GM23338 (cell line): ENCODE data around the gene TMC1. TPM values are rescaled to one million over a fixed set of nuclear protein-coding genes. Genes with fewer than 3 reads are reported as not detected.

Experiments
- ATAC-seq: fragments of 200-7000 bp; cut with Tn5 transposase; 3 replicates; pipeline ENCODE4 v1.9.1; 2020
- DNase-seq: peaks from one replicate; pipeline ENCODE4 v3.0.0-alpha.2; 2015; ENCODE audit warnings: low spot score
- H2AFZ ChIP-seq: fragments of 200-600 bp; sonication (generic); 2 replicates; pipeline ENCODE4 v1.8.0; 2016; ENCODE audit warnings: antibody characterized with exemption, mild to moderate bottlenecking, moderate library complexity
- H3F3A ChIP-seq: fragments of 200-600 bp; sonication (generic); replicated peaks from 2 replicates; pipeline ENCODE4 v1.8.0; 2017; ENCODE audit warnings: antibody characterized with exemption, mixed run types, low read depth
- H3K27ac ChIP-seq: fragments of 200-600 bp; sonication (generic); 2 replicates; pipeline ENCODE4 v1.6.1; 2016; ENCODE audit warnings: low read depth
- H3K27me3 ChIP-seq: fragments of 200-600 bp; sonication (generic); 2 replicates; pipeline ENCODE4 v1.8.0; 2016; ENCODE audit warnings: mild to moderate bottlenecking, mixed run types, moderate library complexity; ENCODE audit not compliant: insufficient read depth
- H3K36me3 ChIP-seq: fragments of 200-600 bp; sonication (generic); 2 replicates; pipeline ENCODE4 v1.8.0; 2016; ENCODE audit warnings: mild to moderate bottlenecking; ENCODE audit not compliant: insufficient read depth
- H3K4me1 ChIP-seq: fragments of 200-600 bp; sonication (generic); 2 replicates; pipeline ENCODE4 v1.8.0; 2016; ENCODE audit warnings: mild to moderate bottlenecking, moderate library complexity; ENCODE audit not compliant: insufficient read depth
- H3K4me2 ChIP-seq: fragments of 200-600 bp; sonication (generic); 2 replicates; pipeline ENCODE4 v1.7.1; 2017; ENCODE audit warnings: mixed run types
- H3K4me3 ChIP-seq: fragments of 200-600 bp; sonication (generic); 2 replicates; pipeline ENCODE4 v1.6.1; 2016; ENCODE audit warnings: mixed run types
- H3K79me2 ChIP-seq: fragments of 200-600 bp; sonication (generic); replicated peaks from 2 replicates; pipeline ENCODE4 v1.8.0; 2017; ENCODE audit warnings: mild to moderate bottlenecking; ENCODE audit not compliant: insufficient read depth
- H3K9me2 ChIP-seq: fragments of 200-600 bp; sonication (generic); 2 replicates; pipeline ENCODE4 v1.8.0; 2017; ENCODE audit not compliant: insufficient read depth
- H4K20me1 ChIP-seq: fragments of 200-600 bp; sonication (generic); replicated peaks from 2 replicates; pipeline ENCODE4 v1.8.0; 2017; ENCODE audit warnings: mild to moderate bottlenecking; ENCODE audit not compliant: insufficient read depth
- H3K27ac Mint-ChIP-seq: 2 replicates; pipeline ENCODE4 v1.8.0; 2020; ENCODE audit warnings: inconsistent platforms, mild to moderate bottlenecking, moderate library complexity, mixed read lengths
- H3K27me3 Mint-ChIP-seq: 3 replicates; pipeline ENCODE4 v1.8.0; 2022; ENCODE audit warnings: low read depth, mild to moderate bottlenecking, moderate library complexity, mixed read lengths, inconsistent platforms; ENCODE audit not compliant: insufficient read depth, poor library complexity
- H3K36me3 Mint-ChIP-seq: 3 replicates; pipeline ENCODE4 v1.8.0; 2021; ENCODE audit warnings: low read depth, mild to moderate bottlenecking, inconsistent platforms, moderate library complexity, mixed read lengths
- H3K4me1 Mint-ChIP-seq: 3 replicates; pipeline ENCODE4 v1.8.0; 2020; ENCODE audit warnings: mild to moderate bottlenecking, inconsistent platforms, mixed read lengths
- H3K4me3 Mint-ChIP-seq: 3 replicates; pipeline ENCODE4 v1.8.0; 2021; ENCODE audit warnings: moderate library complexity, mild to moderate bottlenecking, inconsistent platforms, mixed read lengths
- H3K9me3 Mint-ChIP-seq: 3 replicates; pipeline ENCODE4 v1.8.0; 2020; ENCODE audit warnings: moderate library complexity, mild to moderate bottlenecking, inconsistent platforms, mixed read lengths
- CREB1 ChIP-seq: fragments of 250-450 bp; sonication (Bioruptor Pico); IDR thresholded peaks from 2 replicates; pipeline ENCODE4 v1.5.0; 2020; ENCODE audit warnings: low read depth, mild to moderate bottlenecking, moderate library complexity
- EZH2 ChIP-seq: fragments of 200-600 bp; sonication (generic); IDR thresholded peaks from one replicate; pipeline ENCODE4 v1.8.0; 2017; ENCODE audit warnings: antibody characterized with exemption, mild to moderate bottlenecking, low read depth; ENCODE audit not compliant: unreplicated experiment
- EZH2phosphoT487 ChIP-seq: fragments of 200-600 bp; sonication (generic); IDR thresholded peaks from one replicate; pipeline ENCODE4 v1.8.1; 2018; ENCODE audit warnings: antibody characterized with exemption; ENCODE audit not compliant: unreplicated experiment
- JUNB ChIP-seq: IDR thresholded peaks from one replicate; pipeline ENCODE4 v1.6.1; 2016; ENCODE audit warnings: antibody characterized with exemption; ENCODE audit not compliant: unreplicated experiment
- NANOG ChIP-seq: IDR thresholded peaks from 2 replicates; pipeline ENCODE4 v1.6.1; 2016; ENCODE audit warnings: antibody characterized with exemption, borderline replicate concordance
- STAT1 ChIP-seq: IDR thresholded peaks from one replicate; pipeline ENCODE4 v1.6.1; 2016; ENCODE audit warnings: antibody characterized with exemption; ENCODE audit not compliant: unreplicated experiment
- ZNF331 ChIP-seq: fragments of 250-450 bp; sonication (Bioruptor Pico); IDR thresholded peaks from 2 replicates; pipeline ENCODE4 v1.5.0; 2020; ENCODE audit warnings: low read depth, mild to moderate bottlenecking, moderate library complexity
- polyA plus RNA-seq: library from polyadenylated mRNA; unstranded; fragments of >200 nt; fragmentation: Nextera tagmentation; extraction: Ambion mirVana; gene quantifications from 2 replicates; pipeline ENCODE4 v1.2.1, GENCODE V29; 2016
- total RNA-seq: library from RNA; depleted of rRNA; stranded (reverse); fragments of >200 nt; shearing (Covaris generic); gene quantifications from 2 replicates; pipeline ENCODE4 v1.2.3, GENCODE V29; 2014
- TF ChIP-seq, protein P1 (sequence below), 2 experiments: fragments of 200-600 bp in 1 of 2; sonication (generic) in 1 of 2; conservative IDR thresholded peaks; 2 replicates each; pipeline versions ENCODE4 v1.5.1 to v1.6.1; 2016 to 2017; ENCODE audit warnings: antibody characterized with exemption in 2 of 2, low read depth in 2 of 2, mild to moderate bottlenecking in 2 of 2, moderate library complexity in 1 of 2
- TF ChIP-seq, protein P2 (sequence below): IDR thresholded peaks from one replicate; pipeline ENCODE4 v1.6.1; 2018; ENCODE audit warnings: antibody characterized with exemption; ENCODE audit not compliant: unreplicated experiment

TMC1 gene
- total and polyA plus RNA-seq, 2 experiments from 2014 or later, result 0.61 to 1.2 TPM

DNA sequence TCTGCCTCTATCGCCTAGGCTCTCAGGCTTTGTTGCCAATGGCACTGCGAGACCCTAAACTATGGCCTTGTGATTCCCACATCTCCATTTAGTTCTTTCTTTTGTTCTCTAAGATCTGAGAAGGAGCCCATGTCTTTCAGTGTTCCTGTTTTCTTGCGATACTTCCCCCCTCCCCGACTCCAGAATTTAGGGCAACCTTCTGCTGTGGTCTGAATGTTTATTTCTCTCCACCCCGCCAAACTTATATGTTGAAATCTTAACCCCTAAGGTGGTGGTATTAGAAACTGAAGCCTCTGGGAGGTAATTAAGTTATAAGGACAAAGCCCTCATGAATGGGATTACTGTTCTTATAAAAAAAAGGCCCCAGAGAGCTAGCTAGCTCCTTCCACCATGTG lies 6.4 kb downstream of the TMC1 start:
- peaks cover 3% of the 10 kb centered on the region for H3K36me3 Mint-ChIP-seq
- H3K27ac Mint-ChIP-seq, result peak overlapping the region; percentile 86
- peak overlapping the region; percentile 61 for H3K4me3 Mint-ChIP-seq
- Histone ChIP-seq H3K36me3 (no peaks in the 10 kb centered on the region), H3K9me2 (peaks cover 4% of the 10 kb centered on the region; the same call in 1 of the 2 replicates), H3K79me2 (no peaks in the 10 kb centered on the region), H3K27me3 (no peaks in the 10 kb centered on the region), H3F3A (no peaks in the 10 kb centered on the region), H3K4me1 (peaks cover 10% of the 10 kb centered on the region), H3K4me2 (peak overlapping the region; percentile 67), H4K20me1 (no peaks in the 10 kb centered on the region), H3K27ac (peak overlapping the region; percentile 81; the same call in 1 of the 2 replicates), H2AFZ (peak overlapping the region; percentile 98), H3K4me3 (peak overlapping the region; percentile 29; the same call in 1 of the 2 replicates)
- H3K27me3 Mint-ChIP-seq, result peaks cover 9% of the 10 kb centered on the region
- H3K4me1 Mint-ChIP-seq, result peaks cover 24% of the 10 kb centered on the region
- TF ChIP-seq, protein P1, sequence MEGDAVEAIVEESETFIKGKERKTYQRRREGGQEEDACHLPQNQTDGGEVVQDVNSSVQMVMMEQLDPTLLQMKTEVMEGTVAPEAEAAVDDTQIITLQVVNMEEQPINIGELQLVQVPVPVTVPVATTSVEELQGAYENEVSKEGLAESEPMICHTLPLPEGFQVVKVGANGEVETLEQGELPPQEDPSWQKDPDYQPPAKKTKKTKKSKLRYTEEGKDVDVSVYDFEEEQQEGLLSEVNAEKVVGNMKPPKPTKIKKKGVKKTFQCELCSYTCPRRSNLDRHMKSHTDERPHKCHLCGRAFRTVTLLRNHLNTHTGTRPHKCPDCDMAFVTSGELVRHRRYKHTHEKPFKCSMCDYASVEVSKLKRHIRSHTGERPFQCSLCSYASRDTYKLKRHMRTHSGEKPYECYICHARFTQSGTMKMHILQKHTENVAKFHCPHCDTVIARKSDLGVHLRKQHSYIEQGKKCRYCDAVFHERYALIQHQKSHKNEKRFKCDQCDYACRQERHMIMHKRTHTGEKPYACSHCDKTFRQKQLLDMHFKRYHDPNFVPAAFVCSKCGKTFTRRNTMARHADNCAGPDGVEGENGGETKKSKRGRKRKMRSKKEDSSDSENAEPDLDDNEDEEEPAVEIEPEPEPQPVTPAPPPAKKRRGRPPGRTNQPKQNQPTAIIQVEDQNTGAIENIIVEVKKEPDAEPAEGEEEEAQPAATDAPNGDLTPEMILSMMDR (conservative IDR thresholded peaks at IDR 0.05; ENCODE audit: low read depth in 2 of 2), result no peak
- no peak for TF ChIP-seq NANOG
- TF ChIP-seq, protein P2, sequence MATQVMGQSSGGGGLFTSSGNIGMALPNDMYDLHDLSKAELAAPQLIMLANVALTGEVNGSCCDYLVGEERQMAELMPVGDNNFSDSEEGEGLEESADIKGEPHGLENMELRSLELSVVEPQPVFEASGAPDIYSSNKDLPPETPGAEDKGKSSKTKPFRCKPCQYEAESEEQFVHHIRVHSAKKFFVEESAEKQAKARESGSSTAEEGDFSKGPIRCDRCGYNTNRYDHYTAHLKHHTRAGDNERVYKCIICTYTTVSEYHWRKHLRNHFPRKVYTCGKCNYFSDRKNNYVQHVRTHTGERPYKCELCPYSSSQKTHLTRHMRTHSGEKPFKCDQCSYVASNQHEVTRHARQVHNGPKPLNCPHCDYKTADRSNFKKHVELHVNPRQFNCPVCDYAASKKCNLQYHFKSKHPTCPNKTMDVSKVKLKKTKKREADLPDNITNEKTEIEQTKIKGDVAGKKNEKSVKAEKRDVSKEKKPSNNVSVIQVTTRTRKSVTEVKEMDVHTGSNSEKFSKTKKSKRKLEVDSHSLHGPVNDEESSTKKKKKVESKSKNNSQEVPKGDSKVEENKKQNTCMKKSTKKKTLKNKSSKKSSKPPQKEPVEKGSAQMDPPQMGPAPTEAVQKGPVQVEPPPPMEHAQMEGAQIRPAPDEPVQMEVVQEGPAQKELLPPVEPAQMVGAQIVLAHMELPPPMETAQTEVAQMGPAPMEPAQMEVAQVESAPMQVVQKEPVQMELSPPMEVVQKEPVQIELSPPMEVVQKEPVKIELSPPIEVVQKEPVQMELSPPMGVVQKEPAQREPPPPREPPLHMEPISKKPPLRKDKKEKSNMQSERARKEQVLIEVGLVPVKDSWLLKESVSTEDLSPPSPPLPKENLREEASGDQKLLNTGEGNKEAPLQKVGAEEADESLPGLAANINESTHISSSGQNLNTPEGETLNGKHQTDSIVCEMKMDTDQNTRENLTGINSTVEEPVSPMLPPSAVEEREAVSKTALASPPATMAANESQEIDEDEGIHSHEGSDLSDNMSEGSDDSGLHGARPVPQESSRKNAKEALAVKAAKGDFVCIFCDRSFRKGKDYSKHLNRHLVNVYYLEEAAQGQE, result no peak
- peaks cover 18% of the 10 kb centered on the region; the same call in 2 of the 3 replicates for H3K9me3 Mint-ChIP-seq
- ATAC-seq (no peak), DNase-seq (no peak)

DNA sequence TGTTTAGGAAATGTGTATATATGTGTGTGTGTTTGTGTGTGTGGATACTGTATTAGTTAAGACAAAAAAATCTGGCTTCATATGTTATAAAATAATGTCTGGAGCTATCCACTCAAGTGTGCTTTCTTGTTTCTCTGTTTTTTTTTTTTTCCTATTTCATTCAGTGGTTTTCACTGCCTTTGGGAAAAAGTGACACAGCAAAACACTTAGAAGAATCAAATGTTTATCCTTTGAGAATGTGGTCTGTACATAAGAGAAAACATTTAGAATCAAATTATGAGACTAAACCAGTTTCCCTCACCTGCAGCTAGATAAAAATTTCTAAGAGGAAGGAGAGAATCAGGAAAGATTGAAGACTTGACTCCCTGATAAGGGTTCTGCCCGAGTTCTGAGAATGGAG lies 8.1 kb downstream of the TMC1 start:
- Mint-ChIP-seq H3K27ac (no peak overlapping the region), H3K36me3 (peaks cover 3% of the 10 kb centered on the region), H3K27me3 (peaks cover 7% of the 10 kb centered on the region), H3K4me3 (no peak overlapping the region), H3K9me3 (peaks cover 18% of the 10 kb centered on the region; the same call in 2 of the 3 replicates), H3K4me1 (peaks cover 23% of the 10 kb centered on the region)
- H3K4me2 ChIP-seq, result no peak overlapping the region
- no peaks in the 10 kb centered on the region for H3K79me2 ChIP-seq
- no peak overlapping the region for H3K4me3 ChIP-seq
- H3K27ac ChIP-seq, result no peak overlapping the region
- H2AFZ ChIP-seq, result peak overlapping the region; percentile 32; the same call in 1 of the 2 replicates
- H3K36me3 ChIP-seq, result no peaks in the 10 kb centered on the region
- peaks cover 4% of the 10 kb centered on the region; the same call in 1 of the 2 replicates for H3K9me2 ChIP-seq
- ATAC-seq, result no peak
- peaks cover 10% of the 10 kb centered on the region for H3K4me1 ChIP-seq
- no peaks in the 10 kb centered on the region for H3K27me3 ChIP-seq
- H4K20me1 ChIP-seq, result no peaks in the 10 kb centered on the region
- DNase-seq, result no peak
- H3F3A ChIP-seq, result no peaks in the 10 kb centered on the region
- TF ChIP-seq, protein P2, result no peak
- TF ChIP-seq JUNB (no peak), CREB1 (CRISPR knock-in tag) (no peak), STAT1 (no peak), NANOG (no peak), EZH2 (no peak), ZNF331 (CRISPR knock-in tag) (no peak), EZH2phosphoT487 (no peak)
- TF ChIP-seq, protein P1 (conservative IDR thresholded peaks at IDR 0.05; ENCODE audit: low read depth in 2 of 2), result no peak
